Fibroblast of skin of abdomen (primary cell): ENCODE results near the gene RBM6.
A peak's percentile ranks its signal among the peaks of the same experiment; 100 is the strongest.
"Not testable (repeated sequence)": the region's sequence is repeated elsewhere in the genome, so short reads cannot be mapped to it uniquely, and the experiment has no call there.

Source experiments
- DNase-seq: peaks from one replicate; pipeline ENCODE4 v3.0.0-alpha.2; 2013

RBM6 gene

GRCh38 chr3:49917806-49918590 lies 22.0 kb upstream of the RBM6 start:
- DNase-seq, result not testable (repeated sequence)

- peak; percentile 60 for DNase-seq
These were observed 15.3 kb upstream of the RBM6 start for GRCh38 chr3:49924683-49925082.

GRCh38 chr3:49925485-49925884 lies 14.5 kb upstream of the RBM6 start:
- DNase-seq, result no peak

- no peak for DNase-seq
These were observed 13.7 kb upstream of the RBM6 start for GRCh38 chr3:49926117-49926728.

GRCh38 chr3:49927798-49928197 lies 12.2 kb upstream of the RBM6 start:
- DNase-seq, result no peak

GRCh38 chr3:49928481-49929017 lies 11.4 kb upstream of the RBM6 start:
- no peak for DNase-seq

- DNase-seq, result peak; percentile 90
These were observed 10.4 kb upstream of the RBM6 start, which contains the start of gene MON1A for GRCh38 chr3:49929291-49930167. MON1A (minus strand) TSS chr3:49929811; CDS start chr3:49913346, 16,465 bp downstream.

GRCh38 chr3:49930168-49930690 lies 9.7 kb upstream of the RBM6 start:
- DNase-seq, result no peak

GRCh38 chr3:49930922-49931321 lies 9.0 kb upstream of the RBM6 start:
- DNase-seq, result no peak

GRCh38 chr3:49932281-49932680 lies 7.7 kb upstream of the RBM6 start:
- not testable (repeated sequence) for DNase-seq

- DNase-seq, result no peak
These were observed 2.9 kb upstream of the RBM6 start for GRCh38 chr3:49937090-49937489.

GRCh38 chr3:49940667-49941249 lies 808 bp downstream of the RBM6 start:
- DNase-seq, result no peak

- DNase-seq, result no peak
These were observed 2.7 kb downstream of the RBM6 start for GRCh38 chr3:49942651-49943050.

GRCh38 chr3:49952924-49953323 lies 13.0 kb downstream of the RBM6 start:
- no peak for DNase-seq

- no peak for DNase-seq
These were observed 15.7 kb downstream of the RBM6 start for GRCh38 chr3:49955636-49956035.

GRCh38 chr3:49966233-49966942 lies 26.4 kb downstream of the RBM6 start:
- DNase-seq, result no peak

- no peak for DNase-seq
These were observed 27.3 kb downstream of the RBM6 start for GRCh38 chr3:49967291-49967690.

- DNase-seq, result no peak
These were observed 28.4 kb downstream of the RBM6 start for GRCh38 chr3:49968346-49968745.

GRCh38 chr3:49972656-49973055 lies 32.7 kb downstream of the RBM6 start:
- DNase-seq, result no peak

- DNase-seq, result no peak
These were observed 37.0 kb downstream of the RBM6 start for GRCh38 chr3:49976942-49977341.

GRCh38 chr3:49984394-49984793 lies 44.4 kb downstream of the RBM6 start:
- no peak for DNase-seq

GRCh38 chr3:49992326-49992725 lies 52.4 kb downstream of the RBM6 start:
- DNase-seq, result no peak
